HEK293 (cell line): ENCODE results near the gene ZNF330.

Experiments used
- CTCF ChIP-seq: fragments of 450-650 bp; formaldehyde crosslinking; IDR thresholded peaks from 2 replicates; pipeline ENCODE4 v1.5.1; 2016; ENCODE audit warnings: missing biosample characterization, missing genetic modification characterization
- SP7 ChIP-seq: fragments of 450-650 bp; formaldehyde crosslinking; IDR thresholded peaks from 2 replicates; pipeline ENCODE4 v1.5.1; 2016; ENCODE audit warnings: missing biosample characterization, missing genetic modification characterization
- TRIM28 ChIP-seq: IDR thresholded peaks from 2 replicates; pipeline ENCODE4 v1.6.1; 2011; ENCODE audit warnings: low read length, control low read depth, borderline replicate concordance
- YY1 ChIP-seq: fragments of 450-650 bp; formaldehyde crosslinking; IDR thresholded peaks from 2 replicates; pipeline ENCODE4 v1.5.1; 2018; ENCODE audit warnings: missing biosample characterization, missing genetic modification characterization
- ZNF10 ChIP-seq: fragments of 450-650 bp; formaldehyde crosslinking; IDR thresholded peaks from 2 replicates; pipeline ENCODE4 v1.5.1; 2017; ENCODE audit warnings: missing biosample characterization, missing genetic modification characterization
- ZNF341 ChIP-seq: fragments of 450-650 bp; formaldehyde crosslinking; IDR thresholded peaks from 2 replicates; pipeline ENCODE4; 2016; ENCODE audit warnings: low read depth, missing biosample characterization, missing genetic modification characterization

- TF ChIP-seq CTCF, result no peak
- TF ChIP-seq YY1 (tag by site-specific recombination), result no peak
- TF ChIP-seq ZNF10, result no peak
- no peak for TF ChIP-seq TRIM28
- no peak for TF ChIP-seq ZNF341
- no peak for TF ChIP-seq SP7 (tag by site-specific recombination)
Measured at GRCh38 chr4:141229408-141230101, 8.9 kb downstream of the ZNF330 start.
